ENCODE results near the gene PCDHA3. TPM values are rescaled to one million over a fixed set of nuclear protein-coding genes. Genes with fewer than 3 reads are reported as not detected.

The PCDHA3 gene
- total and polyA plus RNA-seq, 2 of the 4 experiments (the other 2 are of a cell fraction), result under 0.01 to 0.03 TPM

GRCh38 chr5:140767444-140767843, 33.4 kb upstream of the PCDHA3 start:
- ChIA-PET POLR2A (ENCODE audit: unreplicated experiment) (no interaction called here), CTCF (no interaction called here)
- Histone ChIP-seq H3K4ac (ENCODE audit: low read depth, low read length) (no peak overlapping the region), H3K9ac (ENCODE audit: low read depth, low read length) (no peak overlapping the region), H3K4me3 (ENCODE audit: insufficient read depth, low read depth, low read length) (no peak overlapping the region), H3K56ac (ENCODE audit: extremely low read depth, insufficient read depth, low read length) (no peak overlapping the region), H3K4me1 (ENCODE audit: control insufficient read depth, insufficient read depth, low read length) (no peaks in the 10 kb centered on the region), H3K18ac (ENCODE audit: low read depth, low read length) (no peak overlapping the region), H2AFZ (replicated peaks; ENCODE audit: low read length, poor library complexity) (no peak overlapping the region), H4K91ac (ENCODE audit: insufficient read depth, low read depth, low read length) (no peak overlapping the region), H3K9me1 (ENCODE audit: insufficient read depth, low read length) (no peaks in the 10 kb centered on the region), H2BK120ac (ENCODE audit: low read depth, low read length) (no peak overlapping the region), H3K27me3 (ENCODE audit: control insufficient read depth, insufficient read depth, low read length) (no peaks in the 10 kb centered on the region), H2AK5ac (ENCODE audit: low read depth, low read length) (no peak overlapping the region), H4K8ac (ENCODE audit: low read depth in 2 of 2, low read length in 2 of 2) (no peak overlapping the region), H2BK5ac (ENCODE audit: low read depth, low read length, poor library complexity, severe bottlenecking) (no peak overlapping the region), H3K27ac (ENCODE audit: insufficient read depth, low read length) (no peak overlapping the region), H3K79me1 (ENCODE audit: low read depth in 1 of 2, low read length in 2 of 2) (no peaks in the 10 kb centered on the region), H3K23ac (ENCODE audit: low read depth, low read length) (no peak overlapping the region), H2AK9ac (replicated peaks; ENCODE audit: low read depth, low read length, poor library complexity) (no peak overlapping the region), H2BK20ac (ENCODE audit: low read depth, low read length) (no peak overlapping the region), H2BK15ac (ENCODE audit: low read depth, low read length) (no peak overlapping the region), H3K14ac (replicated peaks; ENCODE audit: low read depth, low read length) (no peak overlapping the region), H4K5ac (ENCODE audit: low read depth, low read length) (no peak overlapping the region), H3K4me2 (ENCODE audit: low read depth, low read length) (no peak overlapping the region), H3K9me3 (ENCODE audit: control insufficient read depth, insufficient read depth, low read length) (peaks cover 31% of the 10 kb centered on the region), H3K36me3 (ENCODE audit: control insufficient read depth, insufficient read depth, low read length) (no peaks in the 10 kb centered on the region), H4K20me1 (ENCODE audit: insufficient read depth, low read length) (no peaks in the 10 kb centered on the region)
- in situ Hi-C loops (cut with MboI; ENCODE audit: low sequenced_read_pairs) (no loop called here), dilution Hi-C loops (cut with HindIII; ENCODE audit: low sequenced_read_pairs, unreplicated experiment) (no loop called here), intact Hi-C loops (cut with micrococcal nuclease) (no loop called here)
- ATAC-seq (ENCODE audit: low read depth) (no peak), DNase-seq (no peak)
- no TSS peak for BruUV-seq (replicated peaks)
- TF ChIP-seq NFE2L2 (IDR thresholded peaks at IDR 0.05; ENCODE audit: low read depth, low read length) (no peak), MAZ (IDR thresholded peaks at IDR 0.05; ENCODE audit: borderline replicate concordance, low read depth, low read length) (no peak), RAD21 (IDR thresholded peaks at IDR 0.05; ENCODE audit: low read length) (no peak), BHLHE40 (IDR thresholded peaks at IDR 0.05; ENCODE audit: low read depth, low read length) (no peak), MXI1 (IDR thresholded peaks at IDR 0.05; ENCODE audit: borderline replicate concordance, low read depth, low read length) (no peak), USF2 (IDR thresholded peaks at IDR 0.05; ENCODE audit: low read depth, low read length) (no peak), CHD1 (IDR thresholded peaks at IDR 0.05; ENCODE audit: low read depth, low read length) (no peak), SMC3 (IDR thresholded peaks at IDR 0.05; ENCODE audit: low read depth, low read length) (no peak), CEBPB (IDR thresholded peaks at IDR 0.05; ENCODE audit: low read depth, low read length) (no peak), FOS (IDR thresholded peaks at IDR 0.05; ENCODE audit: low read depth, low read length) (no peak), POLR2A (IDR thresholded peaks at IDR 0.05; ENCODE audit: low read depth, low read length) (no peak), RCOR1 (IDR thresholded peaks at IDR 0.05; ENCODE audit: insufficient replicate concordance, low read length) (no peak)
- WGBS, 2 experiments (ENCODE audit: extremely low coverage in 2 of 2, insufficient read length in 1 of 2), result no CpG with 5 or more reads among the region's 4 CpGs

Measured in IMR-90 (cell line).